Endothelial cell of coronary artery (primary cell): ENCODE measurements around the gene ATG14. TPM values are rescaled to one million over a fixed set of nuclear protein-coding genes. Genes with fewer than 3 reads are reported as not detected.

Source experiments
- total RNA-seq: library from RNA; depleted of rRNA; stranded (reverse); fragments of >200 nt; gene quantifications from 2 replicates; pipeline ENCODE4 v1.2.3, GENCODE V29; 2014

ATG14 gene, protein sequence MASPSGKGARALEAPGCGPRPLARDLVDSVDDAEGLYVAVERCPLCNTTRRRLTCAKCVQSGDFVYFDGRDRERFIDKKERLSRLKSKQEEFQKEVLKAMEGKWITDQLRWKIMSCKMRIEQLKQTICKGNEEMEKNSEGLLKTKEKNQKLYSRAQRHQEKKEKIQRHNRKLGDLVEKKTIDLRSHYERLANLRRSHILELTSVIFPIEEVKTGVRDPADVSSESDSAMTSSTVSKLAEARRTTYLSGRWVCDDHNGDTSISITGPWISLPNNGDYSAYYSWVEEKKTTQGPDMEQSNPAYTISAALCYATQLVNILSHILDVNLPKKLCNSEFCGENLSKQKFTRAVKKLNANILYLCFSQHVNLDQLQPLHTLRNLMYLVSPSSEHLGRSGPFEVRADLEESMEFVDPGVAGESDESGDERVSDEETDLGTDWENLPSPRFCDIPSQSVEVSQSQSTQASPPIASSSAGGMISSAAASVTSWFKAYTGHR
- total RNA-seq: 11.8 and 12.6 TPM in 2 replicates

GRCh38 chr14:55411426-55412389, at the start of gene ATG14:
Gene ATG14, minus strand, starts transcription at chr14:55411830. Its CDS starts 8 bp downstream, at chr14:55411822.

DNA sequence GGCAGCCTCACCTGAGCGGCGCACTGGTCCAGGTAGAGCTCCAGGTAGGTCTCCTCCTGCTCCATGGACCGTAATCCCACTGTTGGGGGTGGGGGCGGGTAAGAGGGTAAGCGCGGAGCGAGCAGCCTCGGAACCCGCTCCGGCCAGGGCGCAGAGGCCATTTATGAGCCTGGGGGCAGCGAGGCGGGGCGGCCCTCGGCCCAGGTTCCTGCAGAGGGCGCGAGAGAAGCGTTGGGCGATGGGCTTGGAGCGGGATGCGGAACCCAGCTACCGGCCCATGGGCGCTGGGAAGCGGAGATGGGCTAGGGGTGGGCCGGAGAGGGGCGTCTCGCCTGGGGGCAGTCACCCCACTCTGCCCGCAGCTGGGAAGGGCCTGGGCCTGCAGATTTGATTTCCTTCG, 28.8 kb upstream of the ATG14 start, which contains the start of gene TBPL2:
TSS of gene TBPL2 (minus strand) at position 232 of the 400 bp plus-strand sequence. CDS start at position 65, 167 bp downstream.

Other genes starting within 250 kb of the ATG14 start
- gene DLGAP5, start 220.2 kb downstream of the ATG14 start, total RNA-seq: 17.5 and 57.8 TPM in 2 replicates
- 20.5 and 22.8 TPM in 2 replicates for gene FBXO34, start 140.4 kb downstream of the ATG14 start, total RNA-seq
- gene TBPL2, start 28.8 kb upstream of the ATG14 start, total RNA-seq: not detected in 2 replicates
- gene KTN1, start 168.4 kb upstream of the ATG14 start, total RNA-seq: 160 and 216 TPM in 2 replicates